NCI-H345 treated with DMSO at 0.1 percent for 48 hours (cell line): ENCODE data around the gene CXCR3.
"Not testable (repeated sequence)": the region's sequence is repeated elsewhere in the genome, so short reads cannot be mapped to it uniquely, and the experiment has no call there.

ENCODE experiments used
- DNase-seq: peaks from one replicate; lab custom pipeline; 2025; ENCODE audit not compliant: unreplicated experiment; lab: John Stamatoyannopoulos, UW

The CXCR3 gene

GRCh38 chrX:71618303-71618721 is at the start of gene CXCR3:
Gene CXCR3, minus strand, starts transcription at chrX:71618511. Its CDS starts 62 bp downstream, at chrX:71618449.
- no peak for DNase-seq

GRCh38 chrX:71667328-71668247 is 49.3 kb upstream of the CXCR3 start, which contains the start of gene LOC101059915:
Gene LOC101059915, plus strand, starts transcription at chrX:71667546.
- no peak for DNase-seq

GRCh38 chrX:71666240-71667223 is 48.2 kb upstream of the CXCR3 start:
- no peak for DNase-seq

GRCh38 chrX:71665747-71666146 is 47.4 kb upstream of the CXCR3 start:
- DNase-seq, result no peak

- DNase-seq, result no peak
Observed at GRCh38 chrX:71664889-71665491, 46.7 kb upstream of the CXCR3 start.

GRCh38 chrX:71664202-71664601 is 45.9 kb upstream of the CXCR3 start:
- DNase-seq, result not testable (repeated sequence)

- not testable (repeated sequence) for DNase-seq
Observed at GRCh38 chrX:71663238-71663637, 44.9 kb upstream of the CXCR3 start.

GRCh38 chrX:71662654-71663053 is 44.3 kb upstream of the CXCR3 start:
- not testable (repeated sequence) for DNase-seq

- no peak for DNase-seq
Observed at GRCh38 chrX:71661919-71662318, 43.6 kb upstream of the CXCR3 start.

GRCh38 chrX:71660562-71661416 is 42.5 kb upstream of the CXCR3 start:
- no peak for DNase-seq

- DNase-seq, result no peak
Observed at GRCh38 chrX:71659959-71660358, 41.6 kb upstream of the CXCR3 start.

GRCh38 chrX:71659342-71659741 is 41.0 kb upstream of the CXCR3 start:
- DNase-seq, result no peak

- no peak for DNase-seq
Observed at GRCh38 chrX:71657267-71657666, 39.0 kb upstream of the CXCR3 start.

- no peak for DNase-seq
Observed at GRCh38 chrX:71653344-71653743, 35.0 kb upstream of the CXCR3 start.

- DNase-seq, result peak; percentile 14
Observed at GRCh38 chrX:71652405-71652804, 34.1 kb upstream of the CXCR3 start.

- no peak for DNase-seq
Observed at GRCh38 chrX:71650333-71650969, 32.1 kb upstream of the CXCR3 start.

GRCh38 chrX:71644406-71644805 is 26.1 kb upstream of the CXCR3 start:
- not testable (repeated sequence) for DNase-seq

GRCh38 chrX:71640002-71640401 is 21.7 kb upstream of the CXCR3 start:
- DNase-seq, result no peak

GRCh38 chrX:71638409-71638808 is 20.1 kb upstream of the CXCR3 start:
- DNase-seq, result no peak

- DNase-seq, result no peak
Observed at GRCh38 chrX:71637848-71638247, 19.5 kb upstream of the CXCR3 start.
